Tibial nerve (tissue), 3 donors: ENCODE measurements around the gene GDAP2.

Source experiments
- POLR2A ChIP-seq, 2 donors: fragments of 450-650 bp; IDR thresholded peaks; one replicate each; pipeline ENCODE4 v1.6.1; 2017; ENCODE audit warnings: antibody characterized with exemption in 2 of 2, mild to moderate bottlenecking in 2 of 2, moderate library complexity in 2 of 2
- TF ChIP-seq, protein P1 (sequence below), 5 experiments: fragments of 200-600 bp in 3 of 5; fragments of 450-650 bp in 2 of 5; sonication (generic) in 3 of 5; IDR thresholded peaks; one replicate each; pipeline ENCODE4 v1.5.1; 2016 to 2019; ENCODE audit warnings: antibody characterized with exemption in 5 of 5, mild to moderate bottlenecking in 3 of 5, moderate library complexity in 2 of 5

DNA sequence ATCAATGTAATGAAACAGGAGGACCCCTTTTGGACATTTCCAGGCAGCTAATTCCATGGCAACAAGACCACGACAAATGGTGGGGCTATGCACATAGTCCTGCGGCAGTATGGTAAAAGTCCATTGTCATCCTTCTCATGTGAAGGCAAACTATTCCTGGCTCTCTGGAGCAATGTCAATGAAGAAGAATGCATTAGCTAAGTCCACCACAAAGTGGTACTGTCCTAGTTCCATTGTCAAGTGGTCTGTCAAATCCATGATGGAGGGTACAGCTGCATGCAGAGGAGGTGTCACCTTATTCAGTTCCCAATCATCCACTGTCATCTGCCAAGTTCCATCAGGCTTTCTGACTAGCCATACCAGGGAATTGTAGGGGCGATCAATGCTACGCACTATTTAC is 110.1 kb downstream of the GDAP2 start:
- TF ChIP-seq, protein P1, sequence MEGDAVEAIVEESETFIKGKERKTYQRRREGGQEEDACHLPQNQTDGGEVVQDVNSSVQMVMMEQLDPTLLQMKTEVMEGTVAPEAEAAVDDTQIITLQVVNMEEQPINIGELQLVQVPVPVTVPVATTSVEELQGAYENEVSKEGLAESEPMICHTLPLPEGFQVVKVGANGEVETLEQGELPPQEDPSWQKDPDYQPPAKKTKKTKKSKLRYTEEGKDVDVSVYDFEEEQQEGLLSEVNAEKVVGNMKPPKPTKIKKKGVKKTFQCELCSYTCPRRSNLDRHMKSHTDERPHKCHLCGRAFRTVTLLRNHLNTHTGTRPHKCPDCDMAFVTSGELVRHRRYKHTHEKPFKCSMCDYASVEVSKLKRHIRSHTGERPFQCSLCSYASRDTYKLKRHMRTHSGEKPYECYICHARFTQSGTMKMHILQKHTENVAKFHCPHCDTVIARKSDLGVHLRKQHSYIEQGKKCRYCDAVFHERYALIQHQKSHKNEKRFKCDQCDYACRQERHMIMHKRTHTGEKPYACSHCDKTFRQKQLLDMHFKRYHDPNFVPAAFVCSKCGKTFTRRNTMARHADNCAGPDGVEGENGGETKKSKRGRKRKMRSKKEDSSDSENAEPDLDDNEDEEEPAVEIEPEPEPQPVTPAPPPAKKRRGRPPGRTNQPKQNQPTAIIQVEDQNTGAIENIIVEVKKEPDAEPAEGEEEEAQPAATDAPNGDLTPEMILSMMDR (IDR thresholded peaks at IDR 0.05), result no peak
- TF ChIP-seq POLR2A (IDR thresholded peaks at IDR 0.05), result no peak
